Measurements from ENCODE around the gene WBP2. TPM values are rescaled to one million over a fixed set of nuclear protein-coding genes. Genes with fewer than 3 reads are reported as not detected.
"Not testable (repeated sequence)": the region's sequence is repeated elsewhere in the genome, so short reads cannot be mapped to it uniquely, and the experiment has no call there.

The WBP2 gene
- total RNA-seq, 2 experiments from 2014 or later, result 98.5 to 114 TPM

GRCh38 chr17:75873587-75874322 is 18.6 kb upstream of the WBP2 start:
- H3K27me3 Mint-ChIP-seq, result no peaks in the 10 kb centered on the region
- Histone ChIP-seq H3K27ac (ENCODE audit: low read depth in 1 of 2, low read length in 2 of 2) (peak overlapping the region; percentile 17 to 81), H3K4me3 (ENCODE audit: low read length) (no peak overlapping the region), H3K36me3 (ENCODE audit: insufficient read depth, low read length) (peaks cover 6% of the 10 kb centered on the region), H3K9me3 (ENCODE audit: control insufficient read depth in 1 of 2, insufficient read depth in 1 of 2, low read length in 2 of 2) (no peaks in the 10 kb centered on the region), H3K27me3 (ENCODE audit: control insufficient read depth in 1 of 2, insufficient read depth in 2 of 2, low read length in 2 of 2) (no peaks in the 10 kb centered on the region), H3K4me1 (ENCODE audit: insufficient read depth, low read length) (peaks cover 54% of the 10 kb centered on the region)
- intact Hi-C loops (cut with DNase I, micrococcal nuclease), result no loop called here
- CTCF ChIA-PET, result interaction anchor here (0.9 to 1.9 kb wide), 4 partner anchors 12 to 120 kb away, joined by 3 to 8 read pairs (median 4); partner anchors contain the start of gene WBP2
- H3K4me1 Mint-ChIP-seq (ENCODE audit: low read depth), result peaks cover 52% of the 10 kb centered on the region
- H3K36me3 Mint-ChIP-seq (ENCODE audit: low read depth), result peaks cover 5% of the 10 kb centered on the region
- H3K9me3 Mint-ChIP-seq, result no peaks in the 10 kb centered on the region
- no peak for ATAC-seq (ENCODE audit: poor library complexity)
- POLR2A ChIA-PET, result interaction anchor here (1.2 to 10.9 kb wide), 5 partner anchors 12 to 89 kb away, joined by 5 to 230 read pairs (median 10); partner anchors contain the start of genes TRIM65, UNK and WBP2
- peak overlapping the region; percentile 54 for H3K4me3 Mint-ChIP-seq
- DNase-seq, result no peak
- peak overlapping the region; percentile 90 for H3K27ac Mint-ChIP-seq
- TF ChIP-seq CTCF (IDR thresholded peaks at IDR 0.05), result no peak

- no peaks in the 10 kb centered on the region for H3K27me3 ChIP-seq (ENCODE audit: control insufficient read depth in 1 of 2, insufficient read depth in 2 of 2, low read length in 2 of 2)
- H3K36me3 ChIP-seq (ENCODE audit: insufficient read depth, low read length), result peaks cover 6% of the 10 kb centered on the region
- no peak overlapping the region for H3K4me3 ChIP-seq (ENCODE audit: low read length)
- Mint-ChIP-seq H3K4me1 (ENCODE audit: low read depth) (peaks cover 47% of the 10 kb centered on the region), H3K27ac (peak overlapping the region; percentile 90), H3K4me3 (peak overlapping the region; percentile 58), H3K9me3 (no peaks in the 10 kb centered on the region), H3K27me3 (no peaks in the 10 kb centered on the region), H3K36me3 (ENCODE audit: low read depth) (peaks cover 5% of the 10 kb centered on the region)
- peaks cover 48% of the 10 kb centered on the region for H3K4me1 ChIP-seq (ENCODE audit: insufficient read depth, low read length)
- POLR2A ChIA-PET, result interaction anchor here (0.8 to 10.9 kb wide), 12 partner anchors 8 to 98 kb away, joined by 3 to 230 read pairs (median 4); partner anchors contain the start of genes TRIM65, UNK and WBP2
- intact Hi-C loops (cut with DNase I, micrococcal nuclease), result no loop called here
- CTCF ChIA-PET, result interaction anchor here (0.9 to 1.9 kb wide), 4 partner anchors 11 to 119 kb away, joined by 3 to 8 read pairs (median 4); partner anchors contain the start of gene WBP2
- no peak for TF ChIP-seq CTCF (IDR thresholded peaks at IDR 0.05)
- ATAC-seq (ENCODE audit: poor library complexity) (peak; percentile 65), DNase-seq (peak; percentile 56 to 87 (median 68))
- H3K27ac ChIP-seq (ENCODE audit: low read depth in 1 of 2, low read length in 2 of 2), result peak overlapping the region; percentile 69 to 81
- H3K9me3 ChIP-seq (ENCODE audit: control insufficient read depth in 1 of 2, insufficient read depth in 1 of 2, low read length in 2 of 2), result no peaks in the 10 kb centered on the region
Measured at GRCh38 chr17:75872434-75873351, 17.6 kb upstream of the WBP2 start.

- H3K9me3 Mint-ChIP-seq; POLR2A ChIA-PET; H3K36me3 Mint-ChIP-seq (ENCODE audit: low read depth); H3K9me3 ChIP-seq (ENCODE audit: control insufficient read depth in 1 of 2, insufficient read depth in 1 of 2, low read length in 2 of 2); H3K27me3 Mint-ChIP-seq; CTCF ChIA-PET; H3K27me3 ChIP-seq (ENCODE audit: control insufficient read depth in 1 of 2, insufficient read depth in 2 of 2, low read length in 2 of 2); H3K4me3 ChIP-seq (ENCODE audit: low read length); DNase-seq; H3K4me3 Mint-ChIP-seq; ATAC-seq (ENCODE audit: poor library complexity); H3K36me3 ChIP-seq (ENCODE audit: insufficient read depth, low read length); H3K27ac ChIP-seq (ENCODE audit: low read depth in 1 of 2, low read length in 2 of 2); intact Hi-C loops (cut with DNase I, micrococcal nuclease); H3K27ac Mint-ChIP-seq: not testable (repeated sequence)
- H3K4me1 ChIP-seq (ENCODE audit: insufficient read depth, low read length), result peaks cover 26% of the 10 kb centered on the region
- H3K4me1 Mint-ChIP-seq (ENCODE audit: low read depth), result peaks cover 31% of the 10 kb centered on the region
Measured at GRCh38 chr17:75870228-75870627, 15.1 kb upstream of the WBP2 start.

Measured in CD4-positive, alpha-beta T cell (primary cell).